Endodermal cell (in vitro differentiated cells): ENCODE results near the gene SOX21. TPM values are rescaled to one million over a fixed set of nuclear protein-coding genes. Genes with fewer than 3 reads are reported as not detected.
A peak's percentile ranks its signal among the peaks of the same experiment; 100 is the strongest.

ENCODE experiments used
- DNase-seq: peaks from one replicate; pipeline ENCODE4 v3.0.0-alpha.2; 2017
- H3K27ac ChIP-seq: 2 replicates; pipeline ENCODE4 v1.5.1; 2013; ENCODE audit warnings: mild to moderate bottlenecking, low read depth, low read length, moderate library complexity
- H3K27me3 ChIP-seq: 2 replicates; pipeline ENCODE4 v1.6.1; 2013; ENCODE audit warnings: mild to moderate bottlenecking, low read length, moderate library complexity; ENCODE audit not compliant: insufficient read depth, control insufficient read depth, poor library complexity, severe bottlenecking
- H3K36me3 ChIP-seq: 2 replicates; pipeline ENCODE4 v1.7.0; 2013; ENCODE audit warnings: mild to moderate bottlenecking, low read length, moderate library complexity; ENCODE audit not compliant: control insufficient read depth, insufficient read depth
- H3K4me1 ChIP-seq: one replicate; pipeline ENCODE4 v1.7.0; 2013; ENCODE audit warnings: low read length; ENCODE audit not compliant: control insufficient read depth, insufficient read depth
- H3K4me3 ChIP-seq: 2 replicates; pipeline ENCODE4 v1.5.1; 2013; ENCODE audit warnings: mild to moderate bottlenecking, low read length, moderate library complexity
- H3K9ac ChIP-seq: 2 replicates; pipeline ENCODE4 v1.6.1; 2013; ENCODE audit warnings: mild to moderate bottlenecking, low read length, moderate library complexity; ENCODE audit not compliant: poor library complexity, severe bottlenecking; ENCODE audit errors: extremely low read depth
- H3K9me3 ChIP-seq: 2 replicates; pipeline ENCODE4 v1.6.1; 2013; ENCODE audit warnings: mild to moderate bottlenecking, low read length, moderate library complexity; ENCODE audit not compliant: control insufficient read depth
- H3K27ac Mint-ChIP-seq: 2 replicates; pipeline ENCODE4 v1.8.0; 2020; ENCODE audit warnings: mixed read lengths
- H3K27me3 Mint-ChIP-seq: 2 replicates; pipeline ENCODE4 v1.8.0; 2021; ENCODE audit warnings: mild to moderate bottlenecking, mixed read lengths; ENCODE audit not compliant: insufficient read depth
- H3K36me3 Mint-ChIP-seq: 2 replicates; pipeline ENCODE4 v1.8.0; 2020; ENCODE audit warnings: low read depth, mixed read lengths
- H3K4me1 Mint-ChIP-seq: 2 replicates; pipeline ENCODE4 v1.8.0; 2020; ENCODE audit warnings: mixed read lengths
- H3K4me3 Mint-ChIP-seq: 2 replicates; pipeline ENCODE4 v1.8.0; 2020; ENCODE audit warnings: mild to moderate bottlenecking, moderate library complexity, mixed read lengths
- H3K9me3 Mint-ChIP-seq: 2 replicates; pipeline ENCODE4 v1.8.0; 2020; ENCODE audit warnings: mild to moderate bottlenecking, mixed read lengths
- WGBS, 2 experiments: methylation state at CpG; one replicate each; pipeline versions ENCODE4 v1.1.5 to v1.1.7; 2013; ENCODE audit warnings: missing lambda C conversion rate in 2 of 2, mixed read lengths in 1 of 2; ENCODE audit not compliant: insufficient coverage in 1 of 2, insufficient read length in 1 of 2; 5-methylcytosine and 5-hydroxymethylcytosine counted together
- total RNA-seq, 2 donors: library from RNA; stranded (reverse); fragmentation: NEBNext Ultra II Directional in 1 of 2; extraction: Animal tissue kit (Norgen Biotek cat#: 25700) in 1 of 2; gene quantifications; 2 replicates in 1 of 2; 3 replicates in 1 of 2; pipeline ENCODE4 v1.2.1, GENCODE V29; 2021
- TF ChIP-seq, protein P1 (sequence below): fragments of 200-600 bp; sonication (generic); conservative IDR thresholded peaks from 2 replicates; pipeline ENCODE4 v1.5.0; 2021; ENCODE audit warnings: antibody characterized with exemption, mild to moderate bottlenecking

The SOX21 gene
- total RNA-seq, 2 donors from 2014 or later, result 5.2 to 10.1 TPM

GRCh38 chr13:94706843-94707399 lies 5.4 kb downstream of the SOX21 start:
- TF ChIP-seq, protein P1, sequence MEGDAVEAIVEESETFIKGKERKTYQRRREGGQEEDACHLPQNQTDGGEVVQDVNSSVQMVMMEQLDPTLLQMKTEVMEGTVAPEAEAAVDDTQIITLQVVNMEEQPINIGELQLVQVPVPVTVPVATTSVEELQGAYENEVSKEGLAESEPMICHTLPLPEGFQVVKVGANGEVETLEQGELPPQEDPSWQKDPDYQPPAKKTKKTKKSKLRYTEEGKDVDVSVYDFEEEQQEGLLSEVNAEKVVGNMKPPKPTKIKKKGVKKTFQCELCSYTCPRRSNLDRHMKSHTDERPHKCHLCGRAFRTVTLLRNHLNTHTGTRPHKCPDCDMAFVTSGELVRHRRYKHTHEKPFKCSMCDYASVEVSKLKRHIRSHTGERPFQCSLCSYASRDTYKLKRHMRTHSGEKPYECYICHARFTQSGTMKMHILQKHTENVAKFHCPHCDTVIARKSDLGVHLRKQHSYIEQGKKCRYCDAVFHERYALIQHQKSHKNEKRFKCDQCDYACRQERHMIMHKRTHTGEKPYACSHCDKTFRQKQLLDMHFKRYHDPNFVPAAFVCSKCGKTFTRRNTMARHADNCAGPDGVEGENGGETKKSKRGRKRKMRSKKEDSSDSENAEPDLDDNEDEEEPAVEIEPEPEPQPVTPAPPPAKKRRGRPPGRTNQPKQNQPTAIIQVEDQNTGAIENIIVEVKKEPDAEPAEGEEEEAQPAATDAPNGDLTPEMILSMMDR, result no peak
- no peak for DNase-seq
- Histone ChIP-seq H3K27me3 (peaks cover 97% of the 10 kb centered on the region), H3K9ac (no peak overlapping the region), H3K4me3 (peak overlapping the region; percentile 80), H3K27ac (peak overlapping the region; percentile 100), H3K36me3 (no peaks in the 10 kb centered on the region), H3K4me1 (peaks cover 6% of the 10 kb centered on the region), H3K9me3 (peaks cover 10% of the 10 kb centered on the region)
- Mint-ChIP-seq H3K4me3 (peak overlapping the region; percentile 8), H3K36me3 (no peaks in the 10 kb centered on the region), H3K9me3 (no peaks in the 10 kb centered on the region), H3K27ac (no peak overlapping the region), H3K27me3 (peaks cover 93% of the 10 kb centered on the region), H3K4me1 (peaks cover 46% of the 10 kb centered on the region)
- 5 to 7% methylated on average over 7 to 14 of the region's 15 CpGs for WGBS, 2 experiments

GRCh38 chr13:94706101-94706842 lies 6.1 kb downstream of the SOX21 start:
- no peak overlapping the region for H3K4me3 Mint-ChIP-seq
- no peak overlapping the region for H3K27ac Mint-ChIP-seq

GRCh38 chr13:94705081-94706030 lies 7.0 kb downstream of the SOX21 start:
- Histone ChIP-seq H3K4me1 (peaks cover 6% of the 10 kb centered on the region), H3K9ac (no peak overlapping the region), H3K27ac (peak overlapping the region; percentile 100), H3K9me3 (peaks cover 10% of the 10 kb centered on the region), H3K27me3 (peaks cover 100% of the 10 kb centered on the region), H3K36me3 (no peaks in the 10 kb centered on the region), H3K4me3 (peak overlapping the region; percentile 16)
- H3K9me3 Mint-ChIP-seq, result no peaks in the 10 kb centered on the region
- peaks cover 98% of the 10 kb centered on the region for H3K27me3 Mint-ChIP-seq
- H3K4me1 Mint-ChIP-seq, result peaks cover 44% of the 10 kb centered on the region
- H3K27ac Mint-ChIP-seq, result no peak overlapping the region
- 6 to 8% methylated on average over 21 to 39 of the region's 40 CpGs for WGBS, 2 experiments
- peak overlapping the region; percentile 11 for H3K4me3 Mint-ChIP-seq
- no peaks in the 10 kb centered on the region for H3K36me3 Mint-ChIP-seq
- TF ChIP-seq, protein P1, result no peak
- DNase-seq, result no peak

More at GRCh38 chr13:94706101-94706842, 6.1 kb downstream of the SOX21 start:
- H3K36me3 Mint-ChIP-seq, result no peaks in the 10 kb centered on the region
- no peaks in the 10 kb centered on the region for H3K36me3 ChIP-seq
- peaks cover 96% of the 10 kb centered on the region for H3K27me3 Mint-ChIP-seq
- WGBS, 2 experiments, result 0 to 9% methylated on average over 8 to 14 of the region's 16 CpGs
- H3K4me1 Mint-ChIP-seq, result peaks cover 49% of the 10 kb centered on the region
- peaks cover 6% of the 10 kb centered on the region for H3K4me1 ChIP-seq
- H3K27ac ChIP-seq, result peak overlapping the region; percentile 100
- peak overlapping the region; percentile 80 for H3K4me3 ChIP-seq
- no peaks in the 10 kb centered on the region for H3K9me3 Mint-ChIP-seq
- no peak for DNase-seq
- peaks cover 99% of the 10 kb centered on the region for H3K27me3 ChIP-seq
- TF ChIP-seq, protein P1, result no peak
- peaks cover 10% of the 10 kb centered on the region for H3K9me3 ChIP-seq
- H3K9ac ChIP-seq, result no peak overlapping the region
